MM.1S (cell line): ENCODE results near the gene CRADD.

ENCODE experiments used
- DNase-seq: peaks from one replicate; pipeline ENCODE4 v3.0.0-alpha.2; 2015
- H2AFZ ChIP-seq: fragments of 300-600 bp; sonication (generic); 2 replicates; pipeline ENCODE4 v1.6.0; 2016; ENCODE audit warnings: antibody characterized with exemption, low read length
- H3F3A ChIP-seq: fragments of 300-600 bp; sonication (generic); 2 replicates; pipeline ENCODE4 v1.6.1; 2016; ENCODE audit warnings: mild to moderate bottlenecking, antibody characterized with exemption, low read length, moderate library complexity, mixed read lengths; ENCODE audit not compliant: insufficient read depth
- H3K27ac ChIP-seq: fragments of 300-600 bp; sonication (generic); 2 replicates; pipeline ENCODE4 v1.5.1; 2016; ENCODE audit warnings: mild to moderate bottlenecking, low read length
- H3K27me3 ChIP-seq: fragments of 300-600 bp; sonication (generic); replicated peaks from 2 replicates; pipeline ENCODE4 v1.6.0; 2016; ENCODE audit warnings: low read length; ENCODE audit not compliant: insufficient read depth
- H3K36me3 ChIP-seq: fragments of 300-600 bp; sonication (generic); replicated peaks from 2 replicates; pipeline ENCODE4 v1.6.1; 2016; ENCODE audit warnings: mild to moderate bottlenecking, low read length, mixed read lengths; ENCODE audit not compliant: insufficient read depth
- H3K4me1 ChIP-seq: fragments of 300-600 bp; sonication (generic); 2 replicates; pipeline ENCODE4 v1.6.1; 2016; ENCODE audit warnings: low read length, mixed read lengths
- H3K4me2 ChIP-seq: fragments of 300-600 bp; sonication (generic); 2 replicates; pipeline ENCODE4 v1.6.0; 2016; ENCODE audit warnings: low read depth, low read length
- H3K4me3 ChIP-seq: fragments of 300-600 bp; sonication (generic); 2 replicates; pipeline ENCODE4 v1.5.1; 2016; ENCODE audit warnings: low read length, mixed read lengths
- H3K79me2 ChIP-seq: fragments of 300-600 bp; sonication (generic); 2 replicates; pipeline ENCODE4 v1.6.1; 2016; ENCODE audit warnings: mixed run types, low read length, mixed read lengths
- H3K9ac ChIP-seq: fragments of 300-600 bp; sonication (generic); 2 replicates; pipeline ENCODE4 v1.6.1; 2016; ENCODE audit warnings: low read length, mixed read lengths
- H3K9me2 ChIP-seq: fragments of 300-600 bp; sonication (generic); replicated peaks from 2 replicates; pipeline ENCODE4 v1.6.1; 2016; ENCODE audit warnings: mild to moderate bottlenecking, low read length, mixed read lengths; ENCODE audit not compliant: insufficient read depth
- H3K9me3 ChIP-seq: fragments of 300-600 bp; sonication (generic); replicated peaks from 2 replicates; pipeline ENCODE4 v1.6.1; 2016; ENCODE audit warnings: mild to moderate bottlenecking, low read length, mixed read lengths; ENCODE audit not compliant: insufficient read depth
- H4K20me1 ChIP-seq: fragments of 300-600 bp; sonication (generic); 2 replicates; pipeline ENCODE4 v1.6.1; 2016; ENCODE audit warnings: mild to moderate bottlenecking, low read length, moderate library complexity, mixed read lengths; ENCODE audit not compliant: insufficient read depth
- CTCF ChIP-seq: fragments of 300-600 bp; sonication (generic); IDR thresholded peaks from 2 replicates; pipeline ENCODE4 v1.5.1; 2016; ENCODE audit warnings: antibody characterized with exemption, low read length, mixed read lengths
- EZH2 ChIP-seq: fragments of 300-600 bp; sonication (generic); optimal IDR thresholded peaks from 2 replicates; pipeline ENCODE3; 2017; ENCODE audit warnings: low read depth, mild to moderate bottlenecking, antibody characterized with exemption, low read length, mixed read lengths
- EZH2phosphoT487 ChIP-seq: fragments of 300-600 bp; sonication (generic); IDR thresholded peaks from 2 replicates; pipeline ENCODE4 v1.6.1; 2018; ENCODE audit warnings: antibody characterized with exemption, low read length

CRADD gene

GRCh38 chr12:93818488-93819049 lies 141.4 kb downstream of the CRADD start:
- Histone ChIP-seq H3K9me3 (no peaks in the 10 kb centered on the region), H3K4me1 (no peaks in the 10 kb centered on the region), H4K20me1 (no peaks in the 10 kb centered on the region), H3K27me3 (no peaks in the 10 kb centered on the region), H3F3A (no peaks in the 10 kb centered on the region), H3K9ac (no peak overlapping the region), H3K36me3 (no peaks in the 10 kb centered on the region), H3K27ac (no peak overlapping the region), H2AFZ (no peak overlapping the region), H3K4me3 (no peak overlapping the region), H3K4me2 (no peak overlapping the region), H3K79me2 (no peaks in the 10 kb centered on the region), H3K9me2 (no peaks in the 10 kb centered on the region)
- DNase-seq: no peak
- TF ChIP-seq EZH2phosphoT487: no peak
- TF ChIP-seq EZH2: no peak
- TF ChIP-seq CTCF: no peak

GRCh38 chr12:93819050-93819491 lies 141.9 kb downstream of the CRADD start:
- TF ChIP-seq EZH2 (no peak), EZH2phosphoT487 (no peak), CTCF (no peak)
- no peaks in the 10 kb centered on the region for H3K9me3 ChIP-seq
- no peaks in the 10 kb centered on the region for H3K9me2 ChIP-seq
- no peak for DNase-seq
- H4K20me1 ChIP-seq: no peaks in the 10 kb centered on the region
- H3K36me3 ChIP-seq: no peaks in the 10 kb centered on the region
- no peaks in the 10 kb centered on the region for H3K27me3 ChIP-seq
- H3K27ac ChIP-seq: no peak overlapping the region
- H3K9ac ChIP-seq: no peak overlapping the region
- H3F3A ChIP-seq: no peaks in the 10 kb centered on the region
- no peaks in the 10 kb centered on the region for H3K79me2 ChIP-seq
- no peak overlapping the region for H3K4me3 ChIP-seq
- no peak overlapping the region for H3K4me2 ChIP-seq
- H3K4me1 ChIP-seq: no peaks in the 10 kb centered on the region
- no peak overlapping the region for H2AFZ ChIP-seq

- Histone ChIP-seq H3K9ac (no peak overlapping the region), H3K4me1 (no peaks in the 10 kb centered on the region), H3K27me3 (no peaks in the 10 kb centered on the region), H3K9me2 (no peaks in the 10 kb centered on the region), H3K4me2 (no peak overlapping the region), H4K20me1 (no peaks in the 10 kb centered on the region), H3K9me3 (no peaks in the 10 kb centered on the region), H3K4me3 (no peak overlapping the region), H3K27ac (no peak overlapping the region), H2AFZ (no peak overlapping the region), H3K36me3 (no peaks in the 10 kb centered on the region), H3K79me2 (no peaks in the 10 kb centered on the region), H3F3A (no peaks in the 10 kb centered on the region)
- no peak for TF ChIP-seq EZH2
- TF ChIP-seq EZH2phosphoT487: no peak
- no peak for TF ChIP-seq CTCF
- no peak for DNase-seq
Measured at GRCh38 chr12:93823616-93824391, 146.6 kb downstream of the CRADD start.
